Esophagus (tissue), 2 donors: ENCODE measurements around the gene CASP8. TPM values are rescaled to one million over a fixed set of nuclear protein-coding genes. Genes with fewer than 3 reads are reported as not detected.
A peak's percentile ranks its signal among the peaks of the same experiment; 100 is the strongest.

Experiments used
- H3K27ac ChIP-seq, 2 donors: one replicate each; pipeline ENCODE4 v1.5.1; 2013; ENCODE audit warnings: low read depth in 2 of 2, mild to moderate bottlenecking in 2 of 2, inconsistent platforms in 1 of 2, low read length in 1 of 2, moderate library complexity in 1 of 2
- H3K27me3 ChIP-seq, 2 donors: one replicate each; pipeline ENCODE4 v1.6.1; 2013; ENCODE audit warnings: low read length in 2 of 2, control low read depth in 1 of 2, mild to moderate bottlenecking in 1 of 2; ENCODE audit not compliant: insufficient read depth in 2 of 2, control insufficient read depth in 1 of 2
- H3K36me3 ChIP-seq, 2 donors: one replicate each; pipeline ENCODE4 v1.6.1; 2013; ENCODE audit warnings: low read length in 1 of 2; ENCODE audit not compliant: control insufficient read depth in 2 of 2, insufficient read depth in 2 of 2
- H3K4me1 ChIP-seq, 2 donors: one replicate each; pipeline ENCODE4 v1.6.1; 2013; ENCODE audit warnings: low read length in 1 of 2; ENCODE audit not compliant: control insufficient read depth in 2 of 2, insufficient read depth in 2 of 2
- H3K4me3 ChIP-seq, 2 donors: one replicate each; pipeline ENCODE4 v1.5.1; 2013; ENCODE audit warnings: low read length in 2 of 2, mild to moderate bottlenecking in 2 of 2, low read depth in 1 of 2, moderate library complexity in 1 of 2
- H3K9me3 ChIP-seq, 2 donors: one replicate each; pipeline ENCODE4 v1.6.1; 2013; ENCODE audit warnings: mild to moderate bottlenecking in 2 of 2, low read depth in 1 of 2, low read length in 1 of 2, moderate library complexity in 1 of 2; ENCODE audit not compliant: control insufficient read depth in 2 of 2, insufficient read depth in 1 of 2
- WGBS, 2 donors: extraction: QIAGEN DNeasy Blood & Tissue Kit; methylation state at CpG; one replicate each; pipeline ENCODE4 v1.1.7; 2013; 5-methylcytosine and 5-hydroxymethylcytosine counted together
- polyA plus RNA-seq, 2 donors: library from polyadenylated mRNA; stranded (reverse); fragments of 200-250 nt; gene quantifications; one replicate each; pipeline ENCODE4 v1.2.3, GENCODE V29; 2013
- donor health status: healthy with polysubstance abuse.
- donor health status: Bipolar disorder and iron deficiency.

Gene CASP8
- polyA plus RNA-seq: 10 to 100 TPM; 12.8 to 19.6 TPM

- Histone ChIP-seq H3K4me1 (peaks cover 0 to 8% of the 10 kb centered on the region in 2 donors), H3K27ac (peak within 1 kb of the TSS; percentile 87 to 95), H3K4me3 (peak within 1 kb of the TSS; percentile 32 to 70), H3K36me3 (peaks cover 0 to 3% of the 10 kb centered on the region in 2 donors), H3K27me3 (no peaks in the 10 kb centered on the region), H3K9me3 (no peaks in the 10 kb centered on the region)
- WGBS, 2 donors: 58 to 63% methylated on average over 10 of the region's 10 CpGs
These were observed at the start of gene CASP8 for GRCh38 chr2:201260302-201260800. CASP8 (plus strand) TSS chr2:201260536; CDS start chr2:201266487, 5,951 bp downstream.

- Histone ChIP-seq H3K36me3 (peaks cover 0 to 8% of the 10 kb centered on the region in 2 donors), H3K4me1 (no peaks in the 10 kb centered on the region), H3K27ac (no peak overlapping the region), H3K9me3 (no peaks in the 10 kb centered on the region), H3K4me3 (no peak overlapping the region), H3K27me3 (no peaks in the 10 kb centered on the region)
- 96 to 97% methylated on average over 4 of the region's 4 CpGs for WGBS, 2 donors
These were observed 44.4 kb upstream of the CASP8 start for GRCh38 chr2:201215963-201216362.

GRCh38 chr2:201216918-201217317 lies 43.4 kb upstream of the CASP8 start:
- Histone ChIP-seq H3K36me3 (peaks cover 0 to 8% of the 10 kb centered on the region in 2 donors), H3K27ac (no peak overlapping the region), H3K9me3 (no peaks in the 10 kb centered on the region), H3K27me3 (no peaks in the 10 kb centered on the region), H3K4me3 (no peak overlapping the region), H3K4me1 (no peaks in the 10 kb centered on the region)
- WGBS, 2 donors: 78 to 87% methylated on average over 1 of the region's 1 CpG

- H3K9me3 ChIP-seq: no peaks in the 10 kb centered on the region
- no peak overlapping the region for H3K4me3 ChIP-seq
- H3K27ac ChIP-seq: no peak overlapping the region
- H3K4me1 ChIP-seq: no peaks in the 10 kb centered on the region
- no peaks in the 10 kb centered on the region for H3K27me3 ChIP-seq
- H3K36me3 ChIP-seq: peaks cover 0 to 8% of the 10 kb centered on the region in 2 donors
- WGBS, 2 donors: 90 to 93% methylated on average over 6 of the region's 6 CpGs
These were observed 41.6 kb upstream of the CASP8 start for GRCh38 chr2:201218780-201219179.

- no peak overlapping the region for H3K27ac ChIP-seq
- no peak overlapping the region for H3K4me3 ChIP-seq
- peaks cover 0 to 8% of the 10 kb centered on the region in 2 donors for H3K36me3 ChIP-seq
- WGBS, 2 donors: 80 to 82% methylated on average over 5 of the region's 5 CpGs
- H3K27me3 ChIP-seq: no peaks in the 10 kb centered on the region
- no peaks in the 10 kb centered on the region for H3K9me3 ChIP-seq
- H3K4me1 ChIP-seq: no peaks in the 10 kb centered on the region
These were observed 40.8 kb upstream of the CASP8 start for GRCh38 chr2:201219328-201220096.

- H3K27ac ChIP-seq: no peak overlapping the region
These were observed 40.2 kb upstream of the CASP8 start for GRCh38 chr2:201220102-201220570.

GRCh38 chr2:201223089-201224073 lies 37.0 kb upstream of the CASP8 start:
- Histone ChIP-seq H3K36me3 (peaks cover 0 to 2% of the 10 kb centered on the region in 2 donors), H3K27ac (no peak overlapping the region), H3K4me1 (peaks cover 0 to 2% of the 10 kb centered on the region in 2 donors), H3K9me3 (no peaks in the 10 kb centered on the region), H3K4me3 (no peak overlapping the region), H3K27me3 (no peaks in the 10 kb centered on the region)
- 79 to 80% methylated on average over 8 of the region's 8 CpGs for WGBS, 2 donors

More at GRCh38 chr2:201220102-201220570, 40.2 kb upstream of the CASP8 start:
- Histone ChIP-seq H3K4me1 (no peaks in the 10 kb centered on the region), H3K27me3 (no peaks in the 10 kb centered on the region), H3K36me3 (peaks cover 0 to 8% of the 10 kb centered on the region in 2 donors), H3K4me3 (no peak overlapping the region), H3K9me3 (no peaks in the 10 kb centered on the region)
- WGBS, 2 donors: 37 to 62% methylated on average over 4 of the region's 4 CpGs

GRCh38 chr2:201228271-201228911 lies 31.9 kb upstream of the CASP8 start:
- Histone ChIP-seq H3K27me3 (no peaks in the 10 kb centered on the region), H3K4me1 (peaks cover 3 to 5% of the 10 kb centered on the region in 2 donors), H3K4me3 (no peak overlapping the region), H3K36me3 (no peaks in the 10 kb centered on the region), H3K9me3 (no peaks in the 10 kb centered on the region), H3K27ac (peak overlapping the region; percentile 15 to 59)
- WGBS, 2 donors: 63 to 70% methylated on average over 3 of the region's 3 CpGs

- H3K27ac ChIP-seq: peak overlapping the region in 1 of 2 donors; percentile 44
- H3K4me1 ChIP-seq: peaks cover 3 to 5% of the 10 kb centered on the region in 2 donors
- 63 to 69% methylated on average over 12 of the region's 12 CpGs for WGBS, 2 donors
- no peaks in the 10 kb centered on the region for H3K27me3 ChIP-seq
- H3K4me3 ChIP-seq: no peak overlapping the region
- no peaks in the 10 kb centered on the region for H3K9me3 ChIP-seq
- no peaks in the 10 kb centered on the region for H3K36me3 ChIP-seq
These were observed 31.4 kb upstream of the CASP8 start for GRCh38 chr2:201228912-201229290.
